ENCODE results near the gene DLAT.

The DLAT gene

GRCh38 chr11:111980062-111980461, 45.1 kb upstream of the DLAT start:
- DNase-seq (ENCODE audit: low spot score) = no peak
- ChIA-PET CTCF (interaction anchor here (0.7 kb wide), 1 partner anchor 70 kb away, joined by 3 read pairs; no protein-coding TSS in a partner anchor), POLR2A (ENCODE audit: low non-redundant PET) (no interaction called here)
- no peak overlapping the region for H3K27ac ChIP-seq
- TF ChIP-seq, protein P1, sequence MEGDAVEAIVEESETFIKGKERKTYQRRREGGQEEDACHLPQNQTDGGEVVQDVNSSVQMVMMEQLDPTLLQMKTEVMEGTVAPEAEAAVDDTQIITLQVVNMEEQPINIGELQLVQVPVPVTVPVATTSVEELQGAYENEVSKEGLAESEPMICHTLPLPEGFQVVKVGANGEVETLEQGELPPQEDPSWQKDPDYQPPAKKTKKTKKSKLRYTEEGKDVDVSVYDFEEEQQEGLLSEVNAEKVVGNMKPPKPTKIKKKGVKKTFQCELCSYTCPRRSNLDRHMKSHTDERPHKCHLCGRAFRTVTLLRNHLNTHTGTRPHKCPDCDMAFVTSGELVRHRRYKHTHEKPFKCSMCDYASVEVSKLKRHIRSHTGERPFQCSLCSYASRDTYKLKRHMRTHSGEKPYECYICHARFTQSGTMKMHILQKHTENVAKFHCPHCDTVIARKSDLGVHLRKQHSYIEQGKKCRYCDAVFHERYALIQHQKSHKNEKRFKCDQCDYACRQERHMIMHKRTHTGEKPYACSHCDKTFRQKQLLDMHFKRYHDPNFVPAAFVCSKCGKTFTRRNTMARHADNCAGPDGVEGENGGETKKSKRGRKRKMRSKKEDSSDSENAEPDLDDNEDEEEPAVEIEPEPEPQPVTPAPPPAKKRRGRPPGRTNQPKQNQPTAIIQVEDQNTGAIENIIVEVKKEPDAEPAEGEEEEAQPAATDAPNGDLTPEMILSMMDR (conservative IDR thresholded peaks at IDR 0.05; ENCODE audit: low read depth) = no peak

- ChIA-PET POLR2A (ENCODE audit: low non-redundant PET) (no interaction called here), CTCF (interaction anchor here (0.6 to 4.8 kb wide), 14 partner anchors 12 to 355 kb away, joined by 3 to 24 read pairs (median 4); partner anchors contain the start of genes ALG9 and C11orf52)
- DNase-seq (ENCODE audit: low spot score) = no peak
- TF ChIP-seq, protein P1 (conservative IDR thresholded peaks at IDR 0.05; ENCODE audit: low read depth) = no peak
- no peak overlapping the region for H3K27ac ChIP-seq
These were observed 43.9 kb upstream of the DLAT start for GRCh38 chr11:111981270-111981669.

DNA sequence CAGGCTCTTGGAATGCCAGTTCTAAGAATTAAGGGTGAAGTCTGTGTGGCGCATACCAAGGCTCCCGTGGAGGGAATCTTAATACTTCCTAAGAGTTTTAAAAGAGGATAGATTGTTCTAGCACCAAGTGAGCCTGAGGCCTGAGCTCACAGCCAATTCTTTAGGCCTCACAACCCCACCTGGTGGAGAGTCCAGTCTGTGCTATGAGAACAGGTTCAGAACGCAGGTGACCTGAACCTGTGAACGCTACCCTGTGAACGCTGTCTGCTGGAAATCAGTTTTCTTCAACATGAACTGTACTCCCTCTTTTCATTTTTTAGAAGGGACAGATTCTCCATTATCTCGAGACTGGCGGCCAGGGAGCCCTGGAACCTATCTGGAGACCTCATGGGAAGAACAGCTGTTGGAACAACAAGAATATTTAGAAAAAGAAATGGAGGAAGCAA, 43.2 kb upstream of the DLAT start:
- DNase-seq (ENCODE audit: low spot score) = peak; percentile 62
- H3K27ac ChIP-seq = no peak overlapping the region
- POLR2A ChIA-PET (ENCODE audit: low non-redundant PET) = no interaction called here
- CTCF ChIA-PET = interaction anchor here (0.6 to 4.8 kb wide), 20 partner anchors 8 to 356 kb away, joined by 3 to 24 read pairs (median 4); partner anchors contain the start of genes ALG9 and C11orf52
- TF ChIP-seq, protein P1 (conservative IDR thresholded peaks at IDR 0.05; ENCODE audit: low read depth) = peak; percentile 78

GRCh38 chr11:111982541-111983186, 42.5 kb upstream of the DLAT start:
- DNase-seq (ENCODE audit: low spot score) = no peak
- TF ChIP-seq, protein P1 (conservative IDR thresholded peaks at IDR 0.05; ENCODE audit: low read depth) = no peak
- POLR2A ChIA-PET (ENCODE audit: low non-redundant PET) = no interaction called here
- CTCF ChIA-PET = interaction anchor here (0.6 to 4.8 kb wide), 14 partner anchors 9 to 116 kb away, joined by 3 to 24 read pairs (median 4); partner anchors contain the start of genes ALG9 and C11orf52
- H3K27ac ChIP-seq = no peak overlapping the region

DNA sequence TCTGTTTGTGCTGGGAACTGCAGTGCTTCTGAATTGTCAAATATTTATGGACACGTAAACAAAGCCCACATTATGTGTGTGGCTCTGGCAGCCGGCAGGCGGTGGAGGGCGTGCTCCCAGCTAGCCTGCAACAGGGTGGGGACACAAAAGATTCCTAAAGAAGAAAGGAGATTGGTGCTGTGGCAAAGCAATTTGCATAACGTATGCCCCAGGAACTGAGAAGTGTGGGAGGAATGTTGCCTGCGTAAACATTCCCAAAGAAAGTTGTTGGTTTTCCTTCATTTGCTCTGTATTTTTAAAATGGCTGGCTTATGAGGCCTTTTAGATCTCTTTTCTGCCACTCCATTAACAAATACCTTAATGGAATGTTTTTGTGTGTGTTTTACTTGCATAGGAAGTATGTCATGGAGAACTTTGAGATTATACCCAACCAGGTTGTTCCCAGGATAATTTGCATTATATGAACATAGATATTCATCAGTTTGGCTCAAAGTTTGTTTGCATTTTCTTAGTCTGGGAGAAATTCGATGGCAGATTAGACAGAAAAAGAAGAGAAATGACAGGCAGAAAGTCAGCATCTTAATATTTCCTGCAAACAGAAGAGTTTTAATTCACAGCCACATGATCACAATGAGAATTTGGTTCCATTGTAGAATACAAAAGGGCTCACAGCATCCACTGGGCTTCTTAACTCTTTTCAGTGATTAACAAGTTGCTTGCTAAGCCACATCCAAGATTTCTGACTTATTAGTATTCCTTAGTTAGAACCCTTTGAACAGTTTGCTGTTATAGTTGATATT, 41.8 kb upstream of the DLAT start:
- no peak overlapping the region for H3K27ac ChIP-seq
- POLR2A ChIA-PET (ENCODE audit: low non-redundant PET) = no interaction called here
- TF ChIP-seq, protein P1 (conservative IDR thresholded peaks at IDR 0.05; ENCODE audit: low read depth) = no peak
- DNase-seq (ENCODE audit: low spot score) = peak; percentile 50
- CTCF ChIA-PET = interaction anchor here (1.1 to 4.8 kb wide), 8 partner anchors 42 to 113 kb away, joined by 3 to 24 read pairs (median 6); partner anchors contain the start of genes ALG9 and C11orf52

DNA sequence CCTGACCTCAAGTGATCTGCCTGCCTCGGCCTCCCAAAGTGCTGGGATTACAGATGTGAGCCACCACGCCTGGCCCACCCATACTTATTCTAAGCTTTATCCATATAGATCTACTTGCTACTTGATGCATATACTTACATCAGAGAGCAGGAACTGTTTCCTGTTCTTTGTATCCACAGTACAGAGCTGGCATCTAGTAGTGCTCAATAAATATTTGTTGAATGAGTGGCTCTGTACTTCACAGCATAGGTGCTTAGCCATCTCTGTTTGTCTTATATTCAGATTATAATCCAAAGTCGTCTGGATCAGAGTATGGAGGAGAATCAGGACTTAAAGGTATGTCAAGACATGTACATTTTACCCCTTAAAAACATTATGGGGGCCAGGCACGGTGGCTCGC, 38.6 kb upstream of the DLAT start:
- ChIA-PET CTCF (no interaction called here), POLR2A (ENCODE audit: low non-redundant PET) (no interaction called here)
- TF ChIP-seq, protein P1 (conservative IDR thresholded peaks at IDR 0.05; ENCODE audit: low read depth) = no peak
- no peak overlapping the region for H3K27ac ChIP-seq
- no peak for DNase-seq (ENCODE audit: low spot score)
